Measurements from ENCODE around the gene SV2A.
A peak's percentile ranks its signal among the peaks of the same experiment; 100 is the strongest.
"Not testable (repeated sequence)": the region's sequence is repeated elsewhere in the genome, so short reads cannot be mapped to it uniquely, and the experiment has no call there.

The SV2A gene

DNA sequence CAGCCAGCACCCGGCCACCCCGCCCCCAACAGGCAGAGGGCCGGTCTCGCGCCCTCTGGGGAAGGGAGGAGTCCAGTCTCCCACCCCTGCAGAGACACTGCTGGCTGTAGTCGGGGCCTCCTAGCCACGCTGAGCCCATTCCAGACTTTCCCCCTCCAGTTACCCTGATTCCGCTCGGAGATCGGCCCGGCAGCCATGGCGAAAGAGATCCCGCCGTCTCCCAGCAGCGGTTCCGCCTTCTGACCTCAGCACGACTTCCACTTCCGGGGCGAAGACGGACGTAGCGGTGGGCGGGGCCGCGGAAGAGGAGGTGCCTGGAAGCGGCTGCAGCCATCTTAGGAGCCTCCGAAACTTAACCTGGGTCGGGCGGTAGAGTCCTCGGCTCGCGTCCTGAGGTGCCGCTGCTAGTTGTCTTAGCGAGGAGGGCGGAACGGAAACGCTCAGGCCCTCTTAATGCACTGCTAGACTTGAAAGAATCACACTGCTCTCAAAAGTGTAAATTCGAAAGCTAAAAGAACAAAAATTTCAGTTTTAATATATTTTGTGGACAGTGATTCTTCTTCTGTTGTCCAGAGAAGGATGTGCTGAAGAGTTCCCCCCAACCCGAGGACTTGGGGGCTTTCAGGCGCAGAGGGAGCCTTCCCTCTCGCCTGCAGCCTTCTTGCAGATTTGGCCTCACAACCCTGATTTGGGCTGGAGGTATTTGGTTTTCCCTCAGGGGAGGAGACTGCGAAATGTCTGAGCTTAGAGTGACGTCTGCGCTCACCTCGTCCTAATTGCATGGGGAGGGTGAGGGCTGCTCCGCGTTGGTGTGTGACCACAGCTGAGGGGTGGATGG lies 10.1 kb upstream of the SV2A start, which contains the start of gene SF3B4:
Gene SF3B4 (minus strand): TSS at position 241 of the 838 bp plus-strand sequence. CDS start 44 bp downstream, at position 197.
- peak; percentile 92 for DNase-seq

DNA sequence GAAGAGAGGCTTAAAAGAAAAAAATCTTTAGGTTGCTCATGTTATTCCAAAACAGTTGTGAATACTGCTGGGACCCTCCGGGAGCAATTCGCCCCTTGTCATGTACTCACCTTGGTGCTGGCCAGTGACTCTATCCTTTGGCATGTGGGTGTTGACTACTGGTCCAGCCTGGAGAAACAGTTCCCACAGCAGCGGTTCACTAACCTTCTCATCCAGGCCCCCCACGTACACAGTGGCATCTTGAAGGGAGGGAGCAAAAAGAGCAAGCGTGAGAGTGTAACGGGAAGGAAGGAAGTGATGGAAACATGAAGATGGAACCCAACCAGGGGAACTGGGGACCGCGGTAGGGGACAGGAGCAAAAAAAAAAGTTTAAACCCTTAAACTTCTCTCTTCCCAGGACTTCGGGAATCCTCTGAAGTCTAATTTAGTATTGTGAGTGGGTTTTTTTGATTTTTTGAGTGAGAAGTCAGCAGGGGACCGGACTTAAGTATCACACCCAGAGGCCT lies 9.5 kb upstream of the SV2A start:
- DNase-seq, result no peak

DNA sequence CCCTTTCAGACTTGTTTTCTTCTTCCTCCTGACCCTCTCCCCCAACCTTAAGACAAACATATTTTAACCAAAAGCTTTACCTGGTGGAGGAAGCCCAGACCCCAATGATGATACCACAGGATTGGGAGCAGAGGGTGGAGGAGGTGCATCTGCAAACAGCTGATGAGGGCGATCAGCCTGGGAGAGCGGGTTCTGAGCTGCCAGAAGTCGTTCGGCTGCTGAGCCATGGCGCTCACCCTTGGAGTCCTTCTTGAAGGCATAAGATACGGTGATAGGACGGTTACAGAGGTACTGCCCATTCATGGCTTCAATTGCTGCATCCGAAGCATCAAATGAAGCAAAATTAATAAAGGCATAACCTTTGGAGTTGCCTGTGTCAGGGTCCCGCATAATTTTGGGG lies 8.7 kb upstream of the SV2A start:
- DNase-seq, result no peak

DNA sequence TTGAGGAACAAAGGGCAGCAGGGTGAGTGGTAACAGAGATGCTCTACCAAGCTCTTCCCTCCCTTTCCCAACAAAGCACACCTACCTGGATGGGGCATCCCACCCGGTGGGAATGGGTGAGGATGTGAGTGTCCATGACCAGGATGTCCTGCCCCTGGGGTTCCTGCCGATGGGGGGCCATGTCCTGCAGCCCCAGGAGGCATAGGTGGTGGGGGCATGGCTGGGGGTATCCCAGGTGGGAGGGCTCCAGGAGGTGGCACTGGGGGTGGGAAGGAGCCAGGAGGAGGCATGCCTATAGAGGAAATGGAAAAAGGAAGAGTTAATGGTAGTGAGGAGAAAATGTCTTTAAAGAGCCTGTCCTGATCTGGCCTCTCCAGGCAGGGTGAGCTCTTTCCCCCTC lies 8.1 kb upstream of the SV2A start:
- DNase-seq, result no peak

DNA sequence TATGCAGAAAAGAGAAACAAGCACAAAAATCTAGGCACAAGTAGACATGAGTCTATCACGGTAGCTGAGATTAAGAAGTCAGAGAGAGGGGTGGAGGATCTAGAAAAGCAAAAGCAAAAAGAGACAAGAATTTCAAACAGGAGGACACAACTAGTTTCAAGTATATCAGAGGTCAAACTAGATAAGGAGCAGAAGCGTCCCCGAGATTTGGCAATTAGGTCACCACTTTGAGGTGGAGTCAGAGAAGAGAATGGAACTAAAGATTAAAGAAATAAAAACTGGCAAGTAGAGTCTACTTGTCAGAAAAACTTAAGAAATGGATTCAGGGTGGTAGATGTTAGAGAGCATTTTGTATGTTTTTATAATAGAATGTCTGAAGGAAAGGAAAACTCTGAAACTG lies 7.7 kb upstream of the SV2A start:
- no peak for DNase-seq

DNA sequence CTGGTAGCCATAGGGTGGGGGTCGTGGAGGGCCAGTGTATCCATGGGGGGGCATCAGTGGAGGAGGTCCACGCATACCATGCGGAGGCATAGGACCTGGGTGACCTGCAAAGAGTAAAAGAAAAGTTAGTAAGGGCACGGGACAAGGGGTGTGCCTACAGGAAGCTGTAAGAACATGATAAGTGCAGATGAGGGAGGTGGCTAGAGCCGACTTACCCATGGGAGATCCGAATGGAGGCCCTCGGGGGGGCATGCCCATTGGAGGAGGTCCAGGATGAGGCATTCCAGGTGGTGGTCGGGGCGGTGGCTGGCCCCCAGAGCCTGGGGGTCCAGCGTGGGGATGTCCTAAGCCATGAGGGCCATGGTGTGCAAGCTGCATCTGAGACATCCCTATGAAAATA lies 6.0 kb upstream of the SV2A start:
- no peak for DNase-seq

DNA sequence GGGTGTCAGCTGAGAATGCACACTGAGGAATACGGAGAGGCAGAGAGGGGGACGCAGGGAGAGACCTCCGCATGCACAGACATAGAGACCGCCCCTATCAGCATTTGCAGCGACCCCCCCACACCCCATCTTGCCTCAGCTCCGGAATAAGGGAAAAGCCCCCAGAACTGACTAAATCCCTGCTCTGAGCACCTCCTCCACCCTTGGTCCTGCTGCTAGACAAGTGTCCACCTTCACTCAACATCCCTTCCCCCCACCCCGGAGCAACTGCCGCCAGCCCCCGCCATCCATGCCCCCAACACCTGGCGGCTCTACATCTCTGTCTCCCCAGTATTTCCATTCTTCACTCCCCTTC lies 769 bp downstream of the SV2A start:
- DNase-seq, result no peak

DNA sequence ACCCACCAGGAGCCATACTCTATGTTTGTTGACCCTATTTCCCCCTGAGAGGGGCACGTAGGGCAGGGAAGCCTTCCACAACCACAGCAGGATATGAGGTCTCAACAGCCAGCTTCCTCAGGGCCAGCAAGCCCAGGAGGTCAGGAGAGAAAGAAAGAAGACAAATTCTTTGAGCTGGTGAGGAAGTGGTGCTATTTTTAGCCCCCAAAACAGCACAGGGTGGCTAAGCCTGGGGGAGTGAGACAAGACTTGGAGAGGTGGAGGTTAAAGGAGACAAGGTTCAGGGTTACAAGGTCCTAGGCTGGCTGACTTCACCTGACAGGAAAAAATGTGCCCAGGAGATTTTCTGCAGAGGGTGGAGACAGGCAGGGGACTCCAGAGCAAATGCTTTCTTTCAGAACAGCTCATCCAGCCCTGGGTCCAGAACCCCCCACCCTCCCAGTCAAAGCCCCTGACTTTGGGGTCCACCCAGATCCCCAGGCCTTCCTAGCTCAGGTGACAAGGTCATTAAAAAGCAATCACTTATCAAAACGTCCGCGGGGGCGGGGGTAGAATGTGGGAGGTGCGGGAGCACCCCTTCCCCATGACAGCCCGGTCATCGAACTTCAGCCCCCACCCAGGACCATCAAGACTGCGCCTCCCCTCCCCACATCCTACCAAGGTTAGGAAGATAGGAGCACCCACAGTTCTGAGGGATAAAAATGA lies 1.3 kb downstream of the SV2A start:
- no peak for DNase-seq

DNA sequence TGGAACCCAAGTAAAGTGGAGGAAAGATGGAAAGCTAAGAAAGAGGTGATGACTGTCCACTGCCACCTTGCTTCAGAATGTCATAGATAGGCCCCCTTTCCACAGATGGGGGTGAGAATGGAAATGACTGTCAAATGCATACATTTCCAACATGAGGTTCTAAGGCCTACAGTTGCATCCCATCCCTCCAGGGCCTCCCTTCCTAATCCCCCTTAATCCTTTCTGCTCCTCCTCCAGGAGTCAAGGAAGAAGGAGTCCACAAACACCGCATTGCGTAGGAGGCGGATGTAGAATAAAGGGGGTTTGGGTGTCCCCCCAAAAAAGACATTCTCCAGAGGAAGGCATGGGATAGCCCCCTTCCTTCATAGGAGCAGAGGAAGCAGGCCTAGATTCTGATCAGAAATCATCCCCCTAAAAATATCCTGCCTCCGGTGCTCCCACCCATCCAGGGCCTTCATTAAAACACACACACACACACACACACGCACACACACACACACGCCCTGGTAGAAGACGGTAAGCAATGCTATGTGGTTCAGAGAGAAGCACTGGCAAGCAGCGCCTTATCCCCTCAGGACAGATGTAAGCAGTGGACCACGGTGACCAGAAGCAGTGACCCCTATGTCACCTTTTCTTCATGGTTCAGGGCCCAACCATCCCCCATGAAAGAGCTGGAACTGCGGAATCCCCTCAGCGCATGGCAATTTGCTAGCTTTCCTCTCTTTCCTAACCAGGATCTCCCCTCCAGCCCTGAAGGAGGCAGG lies 2.0 kb downstream of the SV2A start:
- no peak for DNase-seq

DNA sequence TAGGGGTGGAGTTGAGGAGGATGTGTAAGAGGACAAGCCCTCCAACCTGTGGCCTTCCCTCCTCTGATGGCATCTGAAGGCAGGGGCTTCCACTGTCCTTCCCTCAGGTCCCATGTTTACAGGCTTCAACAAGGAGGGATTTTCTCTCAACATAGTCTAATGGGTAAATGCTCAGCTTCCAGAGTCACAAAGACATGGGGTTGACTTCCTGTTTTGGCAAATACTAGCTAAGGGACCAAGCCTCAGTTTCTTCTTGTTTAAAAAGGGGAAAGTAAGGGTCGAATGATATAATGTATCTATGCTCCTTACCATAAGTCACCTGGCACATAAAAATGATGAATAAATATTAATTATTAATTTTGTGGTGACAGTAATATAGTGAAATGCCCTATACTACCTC lies 3.1 kb downstream of the SV2A start:
- DNase-seq, result no peak

DNA sequence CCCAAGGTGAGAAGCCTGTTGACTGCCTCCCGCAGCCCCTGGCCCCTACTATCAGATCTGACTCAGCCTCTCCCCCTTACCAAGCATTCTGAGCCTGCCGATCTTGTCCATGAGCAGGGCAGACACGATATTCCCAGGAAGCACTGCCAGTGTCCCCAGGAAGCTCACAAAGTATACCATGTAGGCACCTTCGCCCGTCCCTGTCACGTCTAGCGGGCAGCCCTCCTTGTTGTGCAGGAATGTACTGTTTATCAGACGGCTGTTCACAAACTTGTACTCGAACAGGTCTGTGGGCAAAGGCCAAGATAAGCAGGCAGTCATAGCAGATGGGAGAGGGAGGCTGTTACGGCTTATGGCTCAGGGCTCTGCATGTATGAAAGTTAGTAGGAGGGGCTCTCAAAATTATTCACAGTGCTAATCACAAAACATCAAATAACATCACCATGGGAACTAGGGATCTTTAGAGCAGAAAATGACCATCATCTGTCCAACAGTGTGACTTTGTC lies 11.0 kb downstream of the SV2A start:
- no peak for DNase-seq

DNA sequence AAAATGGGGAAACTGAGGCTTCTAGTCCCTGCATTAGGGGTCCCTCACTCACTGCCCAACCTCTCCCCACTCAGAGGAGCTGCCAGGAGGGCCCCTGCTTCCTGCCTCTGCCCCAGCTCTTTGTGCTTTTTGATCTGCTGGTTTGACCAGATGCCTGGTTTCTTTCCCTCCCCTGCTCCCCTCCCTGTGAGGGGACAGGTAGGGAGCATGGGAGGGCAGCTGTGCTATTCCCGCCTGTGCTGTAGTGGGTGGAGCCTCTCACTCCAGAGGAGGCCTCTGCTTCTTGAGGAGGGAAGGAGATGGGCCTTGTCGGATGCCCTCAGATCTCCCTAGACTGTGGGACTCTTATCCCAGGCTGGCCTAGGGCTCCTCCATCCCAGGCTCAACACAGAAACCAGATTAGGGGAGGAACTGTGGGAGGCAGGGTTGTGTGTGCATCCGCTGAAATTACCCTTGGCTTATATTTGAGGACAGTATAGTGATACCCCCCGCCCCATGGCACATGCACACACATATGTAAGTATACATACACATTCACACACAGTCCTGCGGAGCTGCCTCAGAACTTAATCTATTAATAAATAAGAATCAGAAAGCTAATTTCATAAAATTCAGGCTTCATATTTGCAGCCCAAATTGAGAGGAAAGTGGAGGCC lies 13.7 kb downstream of the SV2A start:
- no peak for DNase-seq

DNA sequence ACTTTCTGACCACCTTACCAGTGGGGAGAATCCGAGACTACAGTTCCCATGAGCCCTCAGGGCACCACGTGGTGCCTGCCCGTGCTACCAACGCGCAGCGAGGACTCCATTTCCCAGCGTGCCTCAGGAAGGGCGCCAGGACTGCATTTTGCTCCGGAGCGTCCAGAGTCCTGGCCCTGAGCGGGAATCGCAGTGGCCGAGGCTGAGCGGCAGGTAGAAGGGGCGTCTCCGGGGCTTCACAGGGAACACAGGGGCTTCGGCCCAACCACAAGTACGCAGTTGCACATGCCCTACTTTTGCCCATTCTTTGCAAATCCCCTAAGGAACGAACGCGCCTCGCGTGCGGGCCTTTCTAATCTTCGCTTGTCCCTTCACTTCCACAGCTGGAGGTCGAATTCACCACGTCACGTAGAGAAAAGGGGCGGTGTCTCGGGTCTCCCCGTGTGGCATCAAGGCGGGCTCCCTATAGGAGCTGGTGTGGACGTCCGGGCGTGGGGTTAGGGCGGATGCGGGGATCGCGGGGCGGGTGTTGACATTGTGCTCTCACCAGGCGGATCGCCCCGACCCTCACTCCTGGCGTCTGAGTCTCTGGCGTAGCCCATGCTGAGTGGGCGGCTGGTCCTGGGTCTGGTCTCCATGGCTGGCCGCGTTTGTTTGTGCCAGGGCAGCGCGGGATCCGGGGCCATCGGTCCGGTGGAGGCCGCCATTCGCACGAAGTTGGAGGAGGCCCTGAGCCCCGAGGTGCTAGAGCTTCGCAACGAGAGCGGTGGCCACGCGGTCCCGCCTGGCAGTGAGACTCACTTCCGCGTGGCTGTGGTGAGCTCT lies 18.0 kb downstream of the SV2A start, which contains the start of gene BOLA1:
Gene BOLA1 (plus strand): TSS at position 109 of the 825 bp plus-strand sequence. CDS start 492 bp downstream, at position 601.
- DNase-seq, result peak; percentile 71

DNA sequence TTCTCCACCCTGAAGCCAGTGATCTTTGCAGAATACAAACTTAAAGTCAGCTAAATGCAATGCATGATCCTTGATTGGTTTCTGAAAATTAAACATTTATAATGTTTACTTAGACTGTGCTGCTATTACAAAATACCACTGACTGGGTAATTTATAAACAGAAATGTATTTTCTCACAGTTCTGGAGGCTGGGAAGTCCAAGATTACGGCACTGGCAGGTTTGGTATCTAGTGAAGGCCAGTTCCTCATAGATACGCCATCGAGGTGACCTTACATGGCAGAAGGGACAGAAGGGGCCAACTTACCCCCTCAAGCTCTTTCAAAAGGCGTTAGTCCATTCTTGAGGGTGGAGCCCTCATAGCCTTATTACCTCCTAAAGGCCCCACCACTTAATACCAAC lies 21.1 kb downstream of the SV2A start:
- no peak for DNase-seq

DNA sequence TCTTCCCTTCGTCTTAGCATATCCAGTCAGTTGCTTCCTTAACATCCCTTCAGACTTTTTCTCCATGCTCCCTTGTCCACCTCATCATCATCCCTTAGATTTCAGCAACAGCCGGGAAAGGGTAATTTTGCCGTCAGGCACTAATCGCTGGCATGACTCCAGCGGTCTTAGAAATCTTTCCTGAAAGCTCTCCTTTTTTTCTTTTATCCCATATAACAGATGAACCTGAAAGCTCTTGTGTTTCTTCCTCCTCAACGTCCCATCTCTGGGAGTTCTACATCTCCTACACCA lies 28.7 kb downstream of the SV2A start:
- DNase-seq, result no peak

DNA sequence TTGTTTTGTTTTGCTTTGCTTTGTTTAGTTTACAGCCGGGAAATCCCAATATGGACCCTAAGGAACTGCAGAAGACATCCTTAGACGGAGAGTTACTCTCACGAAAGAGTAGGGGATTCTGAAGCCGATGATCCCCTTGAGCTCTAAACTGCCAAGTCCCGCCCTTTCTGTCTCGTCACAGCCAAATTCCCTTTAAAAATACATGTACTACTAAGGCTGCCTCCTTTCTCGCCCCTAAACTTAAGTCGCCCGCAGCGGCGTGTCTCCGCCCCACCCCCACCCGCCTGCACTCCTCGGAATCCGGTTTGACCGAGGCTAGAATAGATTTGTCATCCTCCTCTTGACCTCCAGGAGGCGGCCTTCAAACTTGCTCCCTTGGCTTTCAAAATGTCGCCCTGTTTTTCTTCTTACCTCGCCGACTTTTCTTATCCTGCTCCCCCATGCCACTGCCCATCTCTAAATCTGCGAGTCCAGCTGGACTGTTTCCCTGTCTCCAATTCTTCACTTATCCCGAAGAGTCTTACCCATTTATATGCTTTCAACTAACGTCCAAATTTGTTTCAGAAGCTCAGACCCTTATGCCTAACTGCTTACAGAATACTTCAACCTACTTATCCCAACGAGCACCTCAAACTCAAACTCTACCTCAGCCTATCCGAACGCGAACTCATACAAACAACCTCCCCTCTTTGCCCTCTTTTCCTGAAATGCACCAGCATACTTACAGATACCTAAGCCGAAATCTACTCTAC lies 29.2 kb downstream of the SV2A start:
- peak; percentile 49 for DNase-seq

DNA sequence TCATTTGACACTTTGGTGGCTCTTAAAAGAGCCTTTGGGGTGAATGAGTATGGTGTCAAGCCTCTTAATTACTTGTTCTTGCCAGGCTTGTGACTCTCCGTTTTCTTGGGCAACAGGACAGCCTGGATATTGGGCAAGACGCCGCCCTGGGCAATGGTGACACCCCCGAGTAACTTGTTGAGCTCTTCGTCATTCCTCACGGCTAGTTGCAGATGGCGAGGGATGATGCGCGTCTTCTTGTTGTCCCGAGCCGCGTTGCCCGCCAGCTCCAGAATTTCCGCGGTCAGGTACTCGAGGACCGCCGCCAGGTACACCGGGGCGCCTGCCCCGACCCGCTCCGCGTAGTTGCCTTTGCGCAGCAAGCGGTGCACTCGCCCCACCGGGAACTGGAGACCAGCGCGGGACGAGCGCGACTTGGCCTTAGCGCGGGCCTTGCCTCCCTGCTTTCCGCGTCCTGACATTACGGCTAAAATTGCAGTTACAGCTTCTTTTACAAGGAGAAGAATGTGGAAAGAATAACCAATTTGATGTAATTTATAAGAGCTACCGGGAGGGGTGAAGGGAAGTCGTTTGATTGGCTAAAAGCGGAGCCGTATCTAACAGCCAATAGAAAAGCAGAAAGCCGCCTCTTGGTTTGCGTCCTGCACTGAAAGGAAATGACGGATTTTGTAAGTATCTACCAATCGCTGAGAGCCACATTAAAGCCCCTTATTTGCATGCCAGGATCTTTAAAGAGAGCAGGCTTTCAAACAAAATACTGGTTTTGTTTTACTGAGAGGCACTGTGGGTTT lies 30.0 kb downstream of the SV2A start:
- DNase-seq, result peak; percentile 53

DNA sequence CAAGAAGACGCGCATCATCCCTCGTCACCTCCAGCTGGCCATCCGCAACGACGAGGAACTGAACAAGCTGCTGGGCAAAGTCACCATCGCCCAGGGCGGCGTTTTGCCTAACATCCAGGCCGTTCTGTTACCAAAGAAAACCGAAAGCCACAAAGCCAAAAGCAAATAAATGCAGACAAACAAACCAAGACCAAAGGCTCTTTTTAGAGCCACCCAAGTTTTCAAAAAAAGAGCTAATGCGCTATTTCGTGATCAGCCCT lies 30.5 kb downstream of the SV2A start:
- DNase-seq, result not testable (repeated sequence)

DNA sequence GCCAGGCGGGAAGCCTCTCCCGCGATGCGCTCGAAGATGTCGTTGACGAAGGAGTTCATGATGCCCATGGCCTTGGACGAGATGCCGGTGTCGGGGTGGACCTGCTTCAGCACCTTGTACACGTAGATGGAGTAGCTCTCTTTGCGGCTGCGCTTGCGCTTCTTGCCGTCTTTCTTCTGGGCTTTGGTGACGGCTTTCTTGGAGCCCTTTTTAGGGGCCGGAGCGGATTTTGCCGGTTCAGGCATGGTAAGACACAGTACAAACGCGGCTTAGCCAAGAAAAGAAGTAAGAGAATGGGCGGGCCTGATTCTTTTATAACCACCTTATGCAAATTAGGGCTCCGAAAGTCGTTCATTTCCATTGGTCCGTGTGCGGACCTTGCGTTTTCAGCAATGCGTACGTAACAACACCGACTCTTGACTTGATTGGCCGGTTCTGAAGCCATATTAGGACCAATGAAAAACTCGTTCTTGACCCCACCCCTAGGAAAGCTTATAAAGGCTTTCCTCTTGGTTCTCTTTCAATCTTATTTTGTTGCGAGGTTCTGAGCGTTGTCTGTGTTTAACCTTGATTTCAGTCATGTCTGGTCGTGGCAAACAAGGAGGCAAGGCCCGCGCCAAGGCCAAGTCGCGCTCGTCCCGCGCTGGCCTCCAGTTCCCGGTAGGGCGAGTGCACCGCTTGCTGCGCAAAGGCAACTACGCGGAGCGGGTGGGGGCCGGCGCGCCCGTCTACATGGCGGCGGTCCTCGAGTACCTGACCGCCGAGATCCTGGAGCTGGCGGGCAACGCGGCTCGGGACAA lies 31.0 kb downstream of the SV2A start:
- peak; percentile 76 for DNase-seq

DNA sequence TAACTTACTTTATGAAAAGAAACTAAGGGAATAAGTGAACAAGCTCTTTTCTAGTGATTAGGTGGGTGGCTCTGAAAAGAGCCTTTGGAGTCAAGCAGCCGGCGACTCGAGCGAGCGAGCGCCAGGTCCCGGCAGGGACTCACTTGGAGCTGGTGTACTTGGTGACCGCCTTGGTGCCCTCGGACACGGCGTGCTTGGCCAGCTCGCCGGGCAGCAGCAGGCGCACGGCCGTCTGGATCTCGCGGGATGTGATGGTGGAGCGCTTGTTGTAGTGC lies 31.6 kb downstream of the SV2A start:
- DNase-seq, result not testable (repeated sequence)

Measured in activated CD4-positive, alpha-beta T cell treated with anti-CD3 and anti-CD28 coated beads for 1 hour (primary cell).